ENCODE results near the gene S100A8.
"Not testable (repeated sequence)": the region's sequence is repeated elsewhere in the genome, so short reads cannot be mapped to it uniquely, and the experiment has no call there.

DNA sequence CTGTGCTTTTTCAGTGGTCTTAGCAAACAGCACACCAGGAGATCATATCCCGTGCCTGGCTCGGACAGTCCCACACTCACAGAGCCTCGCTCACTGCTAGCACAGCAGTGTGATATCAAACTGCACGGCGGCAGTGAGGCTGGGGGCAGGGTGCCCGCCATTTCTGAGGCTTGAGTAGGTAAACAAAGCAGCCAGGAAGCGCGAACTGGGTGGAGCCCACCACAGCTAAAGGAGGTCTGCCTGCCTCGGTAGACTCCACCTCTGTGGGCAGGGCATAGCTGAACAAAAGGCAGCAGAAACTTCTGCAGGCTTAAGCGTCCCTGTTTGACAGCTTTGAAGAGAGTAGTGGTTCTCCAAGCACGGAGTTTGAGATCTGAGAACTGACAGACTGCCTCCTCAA, 16.4 kb upstream of the S100A8 start:
- not testable (repeated sequence) for TF ChIP-seq EZH2 (IDR thresholded peaks at IDR 0.05; ENCODE audit: borderline replicate concordance, low read depth, low read length, poor library complexity, severe bottlenecking); CTCF (conservative IDR thresholded peaks at IDR 0.05; ENCODE audit: low read depth, low read length)
